ENCODE measurements around the gene STYXL1.

STYXL1 gene

DNA sequence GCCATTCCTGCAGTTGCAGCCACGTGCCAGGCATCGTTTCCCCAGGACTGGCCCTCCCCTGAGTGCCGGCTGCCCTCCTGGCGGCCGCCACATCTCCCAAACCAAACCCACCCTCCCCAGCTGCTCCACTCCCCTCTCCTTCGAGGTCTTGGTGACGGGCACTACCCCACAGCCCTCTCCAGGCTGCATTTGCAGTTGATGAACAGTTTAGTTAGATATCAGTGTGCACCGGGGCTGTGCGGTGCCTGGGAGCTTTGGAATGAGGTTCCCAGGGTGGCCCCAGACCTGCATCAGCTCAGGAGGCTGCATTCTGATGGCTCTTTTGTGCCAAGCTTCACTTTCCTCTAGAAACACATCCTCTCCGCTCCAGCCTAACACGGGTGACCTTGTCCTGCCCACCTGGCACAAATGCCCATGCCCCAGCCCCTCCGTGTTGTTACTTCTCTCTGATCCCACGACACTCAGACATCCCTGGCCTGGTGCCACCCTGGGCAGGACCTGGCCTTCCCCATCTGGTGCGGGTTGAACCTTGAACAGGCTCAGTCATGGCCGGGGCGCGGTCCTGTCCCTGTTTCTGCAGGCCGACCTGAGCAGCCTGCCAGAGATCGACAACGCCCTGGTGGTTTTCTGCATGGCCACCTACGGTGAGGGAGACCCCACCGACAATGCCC is 67.9 kb downstream of the STYXL1 start:
- no peak for DNase-seq (ENCODE audit: low spot score)

DNA sequence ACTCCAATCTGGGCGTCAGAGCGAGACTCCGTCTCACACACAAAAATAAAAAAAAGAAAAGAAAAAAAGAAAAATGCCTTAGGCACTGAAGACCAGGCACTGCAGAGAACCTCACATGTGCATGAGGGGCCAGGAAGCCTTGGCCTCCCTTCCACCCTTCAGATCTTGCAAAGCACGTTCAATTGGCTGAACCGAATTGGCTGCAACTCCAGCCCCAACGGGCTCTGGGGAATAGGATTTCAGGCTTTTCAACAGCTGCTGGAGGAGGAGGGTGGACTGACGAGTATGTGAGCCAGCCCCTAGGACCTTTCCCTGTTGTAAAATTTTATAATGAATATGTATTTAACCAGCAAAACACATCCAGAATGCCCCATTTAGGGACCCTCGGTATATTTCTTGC is 70.1 kb downstream of the STYXL1 start:
- DNase-seq (ENCODE audit: low spot score), result no peak

DNA sequence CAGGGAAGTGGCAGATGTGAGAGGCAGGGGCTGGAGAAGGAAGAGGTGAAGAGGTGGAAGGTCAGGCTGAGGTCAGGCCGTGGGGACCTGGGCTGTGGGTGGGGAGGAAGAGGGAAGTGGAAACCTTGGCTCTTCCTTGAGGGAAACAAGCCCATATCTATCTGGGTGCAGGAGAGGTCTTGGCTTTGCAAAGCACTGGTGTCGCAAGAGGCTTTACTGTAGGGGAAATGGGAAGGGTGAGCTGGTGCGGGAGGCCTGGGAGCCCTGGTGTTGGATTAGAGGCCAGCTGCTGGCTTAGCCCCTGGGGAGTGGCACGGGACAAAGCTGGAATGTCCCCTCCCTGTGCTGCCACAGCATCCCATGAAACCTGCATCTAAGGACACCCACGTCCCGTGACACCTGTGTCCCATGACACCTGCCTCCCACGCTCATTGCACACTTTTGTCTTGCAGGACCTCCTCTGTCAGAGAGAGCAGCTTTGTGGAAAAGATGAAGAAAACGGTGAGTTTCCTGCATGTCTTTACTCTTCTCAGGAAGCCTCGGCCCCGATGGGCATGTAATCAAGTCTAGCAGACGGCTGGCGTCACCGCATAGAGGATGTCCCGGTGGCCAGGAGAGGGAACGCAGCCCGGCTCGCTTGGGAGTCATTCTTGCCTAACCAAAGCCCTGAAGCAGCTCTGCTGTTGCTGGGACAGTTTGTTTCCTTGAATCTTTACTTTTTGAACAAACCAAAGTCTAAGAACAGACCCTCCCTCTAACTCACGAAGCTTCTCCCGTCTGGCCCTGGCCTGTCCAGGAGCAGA is 75.6 kb downstream of the STYXL1 start:
- no peak for DNase-seq (ENCODE audit: low spot score)

DNA sequence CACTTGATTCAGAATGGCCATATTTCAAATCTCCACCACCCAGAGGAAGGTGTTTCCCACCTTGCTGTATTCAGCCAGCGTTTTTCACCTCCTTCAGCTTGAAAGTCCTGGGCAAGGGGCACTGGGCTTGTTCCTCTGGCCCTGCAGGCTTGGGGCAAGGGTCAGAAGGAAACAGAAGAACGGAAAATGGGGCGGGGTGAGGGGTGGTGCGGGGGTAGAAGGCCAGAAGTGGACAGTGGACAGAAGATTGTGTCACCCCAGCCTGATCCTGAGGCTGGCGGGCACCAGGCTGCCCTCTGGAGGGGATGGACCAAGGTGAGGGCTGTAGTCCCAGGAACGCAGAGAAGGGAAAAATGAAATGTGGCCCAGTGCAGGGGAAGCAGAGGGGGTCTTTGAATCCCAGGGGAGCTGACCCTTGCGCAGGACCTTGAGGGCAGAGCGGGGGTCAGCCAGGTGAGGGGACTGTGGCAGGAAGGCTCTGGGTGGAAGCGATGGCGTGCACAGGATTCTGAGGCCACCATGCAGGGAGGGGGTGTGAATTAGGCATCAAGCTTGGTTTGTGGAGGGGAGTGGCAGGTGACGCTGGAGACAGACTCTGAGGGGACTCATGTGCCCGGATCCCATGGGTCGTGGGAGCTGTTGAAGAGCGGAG is 76.4 kb downstream of the STYXL1 start:
- DNase-seq (ENCODE audit: low spot score), result no peak

DNA sequence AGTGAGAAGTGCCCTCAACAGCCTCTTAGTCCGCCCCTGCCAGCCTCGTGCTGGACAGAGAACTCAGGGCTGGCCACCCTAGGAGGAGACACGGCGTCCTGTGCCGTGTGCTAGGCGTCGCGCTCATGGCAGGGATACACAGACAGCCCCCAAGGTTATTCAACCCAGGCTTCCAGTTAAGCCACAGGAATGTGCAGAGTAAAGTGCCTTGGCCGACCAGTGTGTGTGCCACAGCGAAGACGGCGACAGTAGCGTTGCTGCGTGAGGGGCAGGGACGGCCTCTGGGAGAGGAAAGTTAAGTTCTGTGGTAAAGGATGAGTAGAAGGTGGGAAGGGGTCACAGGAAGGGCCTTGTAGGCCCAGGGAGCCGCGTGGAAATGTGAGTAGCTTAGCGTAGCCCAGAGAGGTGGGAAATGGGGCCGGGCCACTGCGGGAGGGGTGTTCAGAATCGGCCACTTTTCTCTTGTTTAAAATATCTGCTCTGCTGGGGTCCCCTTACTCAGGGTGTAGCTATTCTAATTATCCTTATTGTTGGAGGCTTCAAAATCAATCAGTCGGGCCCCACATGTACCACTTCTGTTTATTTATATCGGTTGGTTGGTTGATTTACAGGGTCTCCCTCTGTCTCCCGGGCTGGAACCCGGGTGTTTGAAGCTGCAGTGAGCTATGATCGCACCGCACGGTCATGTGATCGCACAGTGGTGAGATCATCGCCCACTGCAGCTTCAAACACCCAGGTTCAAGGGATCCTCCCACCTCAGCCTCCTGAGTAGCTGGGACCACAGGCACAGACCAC is 77.9 kb downstream of the STYXL1 start:
- no peak for DNase-seq (ENCODE audit: low spot score)

DNA sequence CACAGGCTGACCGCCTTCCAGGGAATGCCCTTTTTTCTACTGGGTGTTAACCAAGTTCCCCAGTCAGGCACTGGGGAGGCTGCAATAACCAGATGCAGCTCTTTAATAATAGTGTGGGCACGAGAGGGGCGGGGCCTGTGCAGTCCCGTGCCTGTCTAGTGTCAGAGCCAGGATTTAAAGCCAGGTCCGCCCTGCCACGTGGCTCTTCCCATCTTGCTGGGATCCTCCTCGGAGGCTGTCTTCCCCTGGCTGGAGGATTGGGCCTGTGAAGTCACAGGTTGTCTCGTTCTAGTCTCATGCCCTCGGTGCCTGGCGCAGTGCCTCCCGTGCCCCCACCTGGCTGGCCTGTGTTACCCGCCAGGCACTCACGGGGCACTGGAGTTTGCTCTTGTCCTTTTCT is 78.6 kb downstream of the STYXL1 start:
- no peak for DNase-seq (ENCODE audit: low spot score)

DNA sequence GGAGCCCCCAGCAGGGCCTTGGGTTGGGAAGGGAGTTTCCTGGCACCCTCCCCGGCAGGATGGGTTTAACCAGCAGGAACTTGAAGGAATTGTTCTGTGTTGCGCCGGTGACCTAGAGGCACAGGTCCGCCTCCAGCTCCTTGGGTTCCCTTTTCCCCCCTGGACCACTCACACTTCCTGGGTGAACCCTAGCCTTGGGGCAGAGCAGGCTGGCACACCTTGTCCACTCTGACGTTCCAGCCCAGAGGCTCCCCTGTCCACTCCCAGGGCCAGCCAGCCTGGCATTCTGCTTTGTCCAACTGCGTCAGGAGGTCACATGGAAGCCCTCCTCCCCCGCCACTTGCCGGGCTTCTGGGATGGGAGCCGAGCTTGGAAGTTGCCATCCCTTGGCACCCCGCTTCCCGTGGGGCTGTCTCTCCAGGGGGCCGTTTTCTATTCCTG is 79.2 kb downstream of the STYXL1 start:
- DNase-seq (ENCODE audit: low spot score), result no peak

GRCh38 chr7:75968012-75968411 is 79.8 kb downstream of the STYXL1 start:
- DNase-seq (ENCODE audit: low spot score), result no peak

DNA sequence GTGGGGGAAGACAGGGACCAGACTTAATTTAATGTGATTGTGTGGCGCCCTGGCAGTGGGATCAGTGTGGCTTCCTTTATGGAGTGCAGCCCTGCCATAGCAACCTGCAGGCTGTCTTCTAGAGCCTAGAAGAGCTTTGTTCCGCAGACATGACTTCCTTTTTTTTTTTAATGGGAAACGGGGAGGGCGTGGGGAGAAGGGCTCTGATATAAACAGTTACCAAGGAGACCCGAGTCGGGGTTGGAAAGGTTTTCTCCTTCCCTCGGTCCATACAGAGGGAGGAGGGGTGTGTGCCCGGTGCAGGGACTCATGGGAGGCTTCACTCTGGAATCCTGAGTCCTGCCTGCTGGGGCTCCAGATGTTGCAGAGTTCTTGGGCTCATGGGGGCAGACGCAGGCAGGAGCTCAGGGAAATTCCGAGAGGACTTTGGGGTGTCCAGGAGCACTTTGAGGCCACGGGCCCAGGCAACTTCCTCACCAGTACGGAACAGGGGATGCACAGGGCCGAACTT is 80.3 kb downstream of the STYXL1 start:
- no peak for DNase-seq (ENCODE audit: low spot score)

- no peak for DNase-seq (ENCODE audit: low spot score)
Observed at GRCh38 chr7:75967055-75967454, 80.7 kb downstream of the STYXL1 start.

DNA sequence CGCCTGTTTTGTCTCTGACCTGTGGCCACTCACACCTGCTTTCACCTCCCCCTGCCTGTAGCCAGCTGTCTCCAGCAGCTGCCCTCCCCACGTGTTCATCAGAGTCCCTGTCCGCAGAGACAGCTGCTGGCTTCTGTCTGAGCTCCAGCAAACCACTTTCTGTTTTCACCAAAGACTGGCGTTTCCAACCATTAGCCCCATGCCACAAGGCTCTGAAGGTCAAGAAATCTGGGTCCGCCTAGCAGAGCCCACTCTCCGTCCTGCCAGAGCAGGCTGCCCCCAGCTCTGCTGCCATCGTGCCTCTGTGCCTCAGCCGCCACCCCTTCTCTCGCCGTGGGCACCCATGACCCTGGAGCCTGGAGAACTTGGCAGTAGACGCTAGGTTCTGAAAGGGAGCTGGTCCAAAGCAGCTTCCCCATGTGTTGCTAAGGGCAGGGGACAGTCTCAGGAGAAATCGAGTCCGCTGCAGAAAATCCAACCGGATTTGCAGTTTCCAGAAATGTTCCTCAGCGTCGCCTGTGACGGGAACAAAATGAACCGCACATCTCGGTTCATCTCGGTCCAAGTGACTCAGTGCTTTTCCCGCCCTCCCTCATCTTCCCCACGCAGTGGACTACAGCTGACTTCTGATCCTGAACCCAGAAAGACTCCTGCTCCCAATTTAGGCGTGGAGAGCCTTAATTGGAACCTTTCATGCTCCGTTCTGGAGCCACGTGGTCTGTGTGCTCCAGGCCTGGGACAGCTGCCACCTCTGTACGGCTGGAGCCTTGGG is 81.4 kb downstream of the STYXL1 start:
- DNase-seq (ENCODE audit: low spot score), result no peak

DNA sequence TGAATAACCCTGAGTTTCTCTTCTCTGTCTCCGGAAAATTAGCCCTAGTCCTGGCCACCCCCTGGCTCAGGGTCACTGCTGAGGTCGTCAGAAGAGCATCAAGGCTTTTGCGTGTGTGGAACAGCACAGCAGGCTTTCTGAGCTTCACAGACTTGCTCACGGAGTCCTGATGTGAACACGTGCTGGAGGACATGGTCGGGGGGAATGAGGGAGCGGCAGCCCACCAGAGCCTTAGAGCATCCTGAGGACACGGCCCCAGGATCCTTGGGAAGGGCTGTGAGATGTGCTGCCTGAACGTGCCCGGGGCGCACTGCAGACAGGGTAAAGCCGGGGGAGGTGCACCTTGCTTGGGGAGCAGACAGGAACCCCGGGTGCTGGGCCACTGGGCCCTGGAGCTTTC is 82.2 kb downstream of the STYXL1 start:
- DNase-seq (ENCODE audit: low spot score), result no peak

DNA sequence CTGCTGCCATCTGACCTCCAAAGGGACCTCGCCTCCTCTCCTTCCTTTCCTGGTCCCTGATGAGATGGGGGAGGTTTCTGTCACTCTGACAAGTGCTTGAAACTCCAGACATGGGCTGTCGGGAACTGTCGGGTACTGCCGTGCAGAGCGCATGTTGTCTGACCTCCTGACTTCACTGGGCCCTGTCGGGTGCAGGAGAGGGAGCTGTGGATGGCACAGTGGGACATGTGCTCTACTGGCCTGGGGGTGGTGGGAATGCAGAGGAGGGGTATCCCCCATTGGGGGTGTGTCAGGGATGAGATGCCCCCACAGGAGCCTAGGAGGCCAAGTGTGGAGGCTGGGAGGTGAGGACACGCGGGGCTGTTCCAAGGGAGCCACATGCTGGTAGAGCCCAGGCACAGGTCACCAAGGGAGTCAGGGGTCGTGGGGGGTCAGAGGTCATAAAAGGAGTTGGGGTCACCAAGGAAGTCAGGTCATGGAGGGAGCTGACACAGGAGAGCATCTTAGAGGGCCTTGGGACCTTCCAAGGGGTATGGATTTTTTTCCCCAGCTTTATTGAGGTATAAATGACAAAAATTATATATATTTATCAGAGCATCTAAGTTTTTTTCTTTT is 84.3 kb downstream of the STYXL1 start:
- no peak for DNase-seq (ENCODE audit: low spot score)

GRCh38 chr7:75962607-75963380 is 85.0 kb downstream of the STYXL1 start:
- DNase-seq (ENCODE audit: low spot score), result no peak

GRCh38 chr7:75961218-75961617 is 86.6 kb downstream of the STYXL1 start:
- no peak for DNase-seq (ENCODE audit: low spot score)

GRCh38 chr7:75960372-75960771 is 87.4 kb downstream of the STYXL1 start:
- no peak for DNase-seq (ENCODE audit: low spot score)

GRCh38 chr7:75958802-75959543 is 88.8 kb downstream of the STYXL1 start:
- no peak for DNase-seq (ENCODE audit: low spot score)

- no peak for DNase-seq (ENCODE audit: low spot score)
Observed at GRCh38 chr7:75957021-75957736, 90.6 kb downstream of the STYXL1 start.

Measured in CD4-positive, alpha-beta T cell treated with Interleukin-2 at 100 ng/mL for 4 hours (primary cell).